Adrenal gland (tissue), 5 donors: ENCODE measurements around the gene MILR1.

Experiments used
- POLR2A ChIP-seq, 2 donors: fragments of 450-650 bp; IDR thresholded peaks; one replicate each; pipeline ENCODE4 v1.6.1; 2017; ENCODE audit warnings: antibody characterized with exemption in 2 of 2, mild to moderate bottlenecking in 2 of 2, moderate library complexity in 1 of 2
- TF ChIP-seq, protein P1 (sequence below), 6 experiments: fragments of 450-650 bp in 4 of 6; fragments of 200-600 bp in 2 of 6; sonication (generic) in 1 of 6; IDR thresholded peaks; 1 replicate in 5 of 6; 2 replicates in 1 of 6; pipeline versions ENCODE4 v1.5.1 to v1.8.0; 2016 to 2021; ENCODE audit warnings: antibody characterized with exemption in 6 of 6, mild to moderate bottlenecking in 2 of 6, moderate library complexity in 1 of 6
- donor health status: DM: no; HTN: no; CAD: no.

DNA sequence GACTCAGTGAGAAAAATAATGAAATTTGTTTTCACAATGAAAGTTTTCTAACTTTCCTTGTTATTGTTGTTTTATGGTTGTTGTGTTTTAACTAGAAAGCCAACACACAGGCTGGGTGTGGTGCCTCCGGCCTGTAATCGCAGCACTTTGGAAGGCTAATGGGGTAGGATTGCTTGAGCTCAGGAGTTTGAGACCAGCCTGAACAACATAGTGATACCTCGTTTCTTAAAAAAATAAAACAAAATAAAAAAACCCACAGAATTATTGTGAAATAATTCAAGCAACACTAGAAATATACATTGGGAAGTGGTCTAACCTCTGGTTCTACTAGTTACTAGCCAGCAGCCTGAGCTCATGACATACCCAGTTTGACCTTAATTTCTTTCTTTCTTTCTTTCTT, 630 bp downstream of the MILR1 start:
- TF ChIP-seq, protein P1, sequence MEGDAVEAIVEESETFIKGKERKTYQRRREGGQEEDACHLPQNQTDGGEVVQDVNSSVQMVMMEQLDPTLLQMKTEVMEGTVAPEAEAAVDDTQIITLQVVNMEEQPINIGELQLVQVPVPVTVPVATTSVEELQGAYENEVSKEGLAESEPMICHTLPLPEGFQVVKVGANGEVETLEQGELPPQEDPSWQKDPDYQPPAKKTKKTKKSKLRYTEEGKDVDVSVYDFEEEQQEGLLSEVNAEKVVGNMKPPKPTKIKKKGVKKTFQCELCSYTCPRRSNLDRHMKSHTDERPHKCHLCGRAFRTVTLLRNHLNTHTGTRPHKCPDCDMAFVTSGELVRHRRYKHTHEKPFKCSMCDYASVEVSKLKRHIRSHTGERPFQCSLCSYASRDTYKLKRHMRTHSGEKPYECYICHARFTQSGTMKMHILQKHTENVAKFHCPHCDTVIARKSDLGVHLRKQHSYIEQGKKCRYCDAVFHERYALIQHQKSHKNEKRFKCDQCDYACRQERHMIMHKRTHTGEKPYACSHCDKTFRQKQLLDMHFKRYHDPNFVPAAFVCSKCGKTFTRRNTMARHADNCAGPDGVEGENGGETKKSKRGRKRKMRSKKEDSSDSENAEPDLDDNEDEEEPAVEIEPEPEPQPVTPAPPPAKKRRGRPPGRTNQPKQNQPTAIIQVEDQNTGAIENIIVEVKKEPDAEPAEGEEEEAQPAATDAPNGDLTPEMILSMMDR (IDR thresholded peaks at IDR 0.05) = no peak
- no peak for TF ChIP-seq POLR2A (IDR thresholded peaks at IDR 0.05)
